HEK293T (cell line): ENCODE results near the gene COBLL1.

Experiments
- ARNT ChIP-seq: fragments of 450-650 bp; IDR thresholded peaks from 2 replicates; pipeline ENCODE4 v1.6.1; 2017; ENCODE audit warnings: mild to moderate bottlenecking
- FOXA1 ChIP-seq: fragments of 450-650 bp; IDR thresholded peaks from 2 replicates; pipeline ENCODE4 v1.6.1; 2016; ENCODE audit warnings: mild to moderate bottlenecking
- TARDBP ChIP-seq: fragments of 450-650 bp; IDR thresholded peaks from 2 replicates; pipeline ENCODE4 v1.6.1; 2016

GRCh38 chr2:164802095-164802707 is 39.4 kb downstream of the COBLL1 start:
- no peak for TF ChIP-seq TARDBP
- no peak for TF ChIP-seq FOXA1
- no peak for TF ChIP-seq ARNT
